GM23248 (cell line): Measurements from ENCODE around the gene ANKRD26. TPM values are rescaled to one million over a fixed set of nuclear protein-coding genes. Genes with fewer than 3 reads are reported as not detected.

Experiments
- DNase-seq: peaks from one replicate; pipeline ENCODE4 v3.0.0-alpha.2; 2015
- H2AFZ ChIP-seq: fragments of 200-600 bp; sonication (generic); 2 replicates; pipeline ENCODE4 v1.6.1; 2016; ENCODE audit warnings: antibody characterized with exemption
- H3F3A ChIP-seq: fragments of 200-600 bp; sonication (generic); 2 replicates; pipeline ENCODE4 v1.6.1; 2016; ENCODE audit warnings: mild to moderate bottlenecking, antibody characterized with exemption, mixed run types; ENCODE audit not compliant: insufficient read depth
- H3K27ac ChIP-seq: fragments of 200-600 bp; sonication (generic); 2 replicates; pipeline ENCODE4 v1.5.1; 2016; ENCODE audit warnings: mild to moderate bottlenecking
- H3K27me3 ChIP-seq: fragments of 200-600 bp; sonication (generic); replicated peaks from 2 replicates; pipeline ENCODE4 v1.6.1; 2016; ENCODE audit warnings: mild to moderate bottlenecking; ENCODE audit not compliant: insufficient read depth
- H3K36me3 ChIP-seq: fragments of 200-600 bp; sonication (generic); 2 replicates; pipeline ENCODE4 v1.6.1; 2016; ENCODE audit warnings: low read depth, mild to moderate bottlenecking
- H3K4me1 ChIP-seq: fragments of 200-600 bp; sonication (generic); 2 replicates; pipeline ENCODE4 v1.6.1; 2016; ENCODE audit warnings: mild to moderate bottlenecking; ENCODE audit not compliant: insufficient read depth
- H3K4me2 ChIP-seq: fragments of 200-600 bp; sonication (generic); one replicate; pipeline ENCODE4 v1.6.1; 2016; ENCODE audit warnings: mild to moderate bottlenecking; ENCODE audit not compliant: unreplicated experiment
- H3K4me3 ChIP-seq: fragments of 200-600 bp; sonication (generic); 2 replicates; pipeline ENCODE4 v1.5.1; 2016; ENCODE audit warnings: mild to moderate bottlenecking
- H3K79me2 ChIP-seq: fragments of 200-600 bp; sonication (generic); 2 replicates; pipeline ENCODE4 v1.6.1; 2016; ENCODE audit warnings: mild to moderate bottlenecking; ENCODE audit not compliant: insufficient read depth
- H3K9ac ChIP-seq: fragments of 200-600 bp; sonication (generic); 2 replicates; pipeline ENCODE4 v1.6.1; 2016; ENCODE audit warnings: mild to moderate bottlenecking
- H3K9me2 ChIP-seq: fragments of 200-600 bp; sonication (generic); 2 replicates; pipeline ENCODE4 v1.6.1; 2016; ENCODE audit warnings: mixed run types, mild to moderate bottlenecking, moderate library complexity; ENCODE audit not compliant: insufficient read depth
- H3K9me3 ChIP-seq: fragments of 200-600 bp; sonication (generic); one replicate; pipeline ENCODE4 v1.6.1; 2017; ENCODE audit warnings: low read depth
- H4K20me1 ChIP-seq: fragments of 200-600 bp; sonication (generic); 2 replicates; pipeline ENCODE4 v1.6.0; 2016; ENCODE audit not compliant: insufficient read depth
- EZH2 ChIP-seq: fragments of 200-600 bp; sonication (generic); IDR thresholded peaks from 2 replicates; pipeline ENCODE4 v1.6.1; 2018; ENCODE audit warnings: antibody characterized with exemption, mild to moderate bottlenecking; ENCODE audit not compliant: insufficient read depth, poor library complexity, severe bottlenecking
- EZH2phosphoT487 ChIP-seq: fragments of 200-600 bp; sonication (generic); IDR thresholded peaks from 2 replicates; pipeline ENCODE4 v1.6.1; 2018; ENCODE audit warnings: antibody characterized with exemption, moderate library complexity, mild to moderate bottlenecking, low read depth; ENCODE audit not compliant: insufficient read depth
- WGBS, 2 experiments: methylation state at CpG; one replicate each; pipeline ENCODE4 v1.1.6; 2015 to 2017; ENCODE audit warnings: low lambda C conversion rate in 2 of 2, low coverage in 1 of 2; ENCODE audit errors: missing lambda C conversion rate in 2 of 2; 5-methylcytosine and 5-hydroxymethylcytosine counted together
- in situ Hi-C: fragments of 300-500 bp; cut with MboI; formaldehyde crosslinking; loops from 2 replicates; pipeline ENCODE4 v1.15.0; 2020
- polyA plus RNA-seq: library from polyadenylated mRNA; unstranded; fragments of >200 nt; fragmentation: Nextera tagmentation; extraction: Ambion mirVana; gene quantifications from 2 replicates; pipeline ENCODE4 v1.2.1, GENCODE V29; 2016
- total RNA-seq: library from RNA; depleted of rRNA; stranded (reverse); fragments of >200 nt; shearing (Covaris generic); gene quantifications from 2 replicates; pipeline ENCODE4 v1.2.3, GENCODE V29; 2014

Gene ANKRD26
- total and polyA plus RNA-seq, 2 experiments from 2014 or later, result 4.8 to 5.4 TPM

DNA sequence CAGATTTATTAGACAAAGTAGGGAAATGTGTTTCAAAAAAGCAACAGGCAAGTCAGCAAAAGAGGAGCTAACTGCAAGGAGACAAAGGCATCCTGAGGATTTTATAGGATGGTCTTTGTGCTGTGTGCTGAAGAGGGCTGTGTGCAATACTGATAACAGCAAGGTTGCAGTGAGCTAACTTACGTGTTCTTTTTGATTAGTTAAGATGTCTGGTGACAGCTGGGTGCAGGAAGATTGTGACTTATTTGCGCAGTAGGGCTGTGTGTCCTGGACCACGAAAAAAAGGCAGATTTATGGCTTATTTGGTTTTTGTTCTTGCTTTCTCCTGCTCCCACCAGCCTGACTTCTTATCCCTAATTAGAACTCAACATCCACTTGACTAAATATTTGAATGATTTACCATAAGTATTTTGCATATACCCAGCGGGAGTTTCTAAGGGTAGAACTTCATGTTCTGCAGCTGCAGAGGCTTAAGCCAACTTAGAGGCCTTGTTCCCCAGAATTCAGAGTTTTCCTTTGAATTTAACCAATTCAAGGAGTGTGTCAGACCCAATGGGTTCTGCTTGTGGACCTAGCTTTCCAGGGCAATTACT is 119.0 kb downstream of the ANKRD26 start:
- no peaks in the 10 kb centered on the region for H3K9me3 ChIP-seq
- no peak for TF ChIP-seq EZH2phosphoT487
- no peak for TF ChIP-seq EZH2
- no peaks in the 10 kb centered on the region for H3K36me3 ChIP-seq
- H4K20me1 ChIP-seq, result no peaks in the 10 kb centered on the region
- WGBS, 2 experiments, result 73 to 76% methylated on average over 4 of the region's 4 CpGs
- no peaks in the 10 kb centered on the region for H3F3A ChIP-seq
- no peaks in the 10 kb centered on the region for H3K79me2 ChIP-seq
- H3K4me1 ChIP-seq, result no peaks in the 10 kb centered on the region
- no peak overlapping the region for H2AFZ ChIP-seq
- no peaks in the 10 kb centered on the region for H3K9me2 ChIP-seq
- H3K27ac ChIP-seq, result no peak overlapping the region
- DNase-seq, result no peak
- no peak overlapping the region for H3K4me3 ChIP-seq
- H3K9ac ChIP-seq, result no peak overlapping the region
- in situ Hi-C loops, result no loop called here
- H3K27me3 ChIP-seq, result no peaks in the 10 kb centered on the region
- H3K4me2 ChIP-seq, result no peak overlapping the region

DNA sequence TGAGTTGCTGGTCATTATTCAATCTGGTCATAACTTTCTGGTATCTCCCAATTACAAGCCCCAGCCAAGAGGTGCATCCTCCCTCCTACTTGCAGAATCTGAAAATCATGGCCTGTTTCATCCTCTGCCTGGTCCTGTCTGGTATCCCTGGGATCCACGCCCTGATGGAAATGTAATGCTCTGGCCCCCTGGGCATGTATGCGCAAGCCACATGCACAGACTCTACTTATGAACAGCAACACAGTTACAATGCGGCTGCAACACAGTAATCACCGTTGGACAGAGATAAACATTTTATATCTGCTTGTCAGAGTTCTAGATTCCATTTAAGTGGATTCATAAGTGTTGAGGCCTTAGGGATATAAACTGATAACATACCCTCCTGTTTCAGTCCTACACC is 121.8 kb downstream of the ANKRD26 start:
- no peaks in the 10 kb centered on the region for H3K9me3 ChIP-seq
- no peaks in the 10 kb centered on the region for H3F3A ChIP-seq
- no peaks in the 10 kb centered on the region for H4K20me1 ChIP-seq
- no peak for DNase-seq
- H3K27ac ChIP-seq, result no peak overlapping the region
- H3K4me1 ChIP-seq, result no peaks in the 10 kb centered on the region
- H3K9me2 ChIP-seq, result no peaks in the 10 kb centered on the region
- no peaks in the 10 kb centered on the region for H3K27me3 ChIP-seq
- no peak overlapping the region for H3K9ac ChIP-seq
- H3K4me3 ChIP-seq, result no peak overlapping the region
- no peaks in the 10 kb centered on the region for H3K79me2 ChIP-seq
- in situ Hi-C loops, result no loop called here
- no peak overlapping the region for H2AFZ ChIP-seq
- TF ChIP-seq EZH2phosphoT487, result no peak
- TF ChIP-seq EZH2, result no peak
- H3K4me2 ChIP-seq, result no peak overlapping the region
- 90 to 91% methylated on average over 4 of the region's 4 CpGs for WGBS, 2 experiments
- no peaks in the 10 kb centered on the region for H3K36me3 ChIP-seq

DNA sequence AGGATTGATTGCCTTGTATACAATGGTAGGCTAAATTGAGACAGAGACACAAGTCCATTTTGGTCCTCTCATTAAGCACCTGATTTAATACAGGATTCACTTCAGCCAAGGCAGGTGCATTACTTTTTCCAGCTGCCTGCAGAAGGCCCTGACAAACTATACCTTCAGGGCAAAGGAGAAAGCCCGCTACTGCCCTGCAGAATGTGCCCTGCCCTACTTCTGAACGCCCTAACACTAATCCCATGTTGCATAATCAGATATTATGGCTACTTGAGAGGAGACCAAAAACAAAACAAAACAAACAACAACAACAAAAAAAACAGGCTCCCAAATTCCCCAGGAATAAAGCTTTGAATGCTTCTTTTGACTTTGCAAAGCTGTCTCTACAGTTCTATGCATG is 122.7 kb downstream of the ANKRD26 start:
- Histone ChIP-seq H3K9me2 (no peaks in the 10 kb centered on the region), H3K9me3 (no peaks in the 10 kb centered on the region), H3F3A (no peaks in the 10 kb centered on the region), H3K9ac (no peak overlapping the region), H4K20me1 (no peaks in the 10 kb centered on the region), H3K4me1 (no peaks in the 10 kb centered on the region), H3K4me3 (no peak overlapping the region), H2AFZ (no peak overlapping the region), H3K4me2 (no peak overlapping the region), H3K27me3 (no peaks in the 10 kb centered on the region), H3K27ac (no peak overlapping the region), H3K79me2 (no peaks in the 10 kb centered on the region), H3K36me3 (no peaks in the 10 kb centered on the region)
- 59 to 64% methylated on average over 2 of the region's 2 CpGs for WGBS, 2 experiments
- DNase-seq, result no peak
- TF ChIP-seq EZH2, result no peak
- no peak for TF ChIP-seq EZH2phosphoT487
- in situ Hi-C loops, result no loop called here

DNA sequence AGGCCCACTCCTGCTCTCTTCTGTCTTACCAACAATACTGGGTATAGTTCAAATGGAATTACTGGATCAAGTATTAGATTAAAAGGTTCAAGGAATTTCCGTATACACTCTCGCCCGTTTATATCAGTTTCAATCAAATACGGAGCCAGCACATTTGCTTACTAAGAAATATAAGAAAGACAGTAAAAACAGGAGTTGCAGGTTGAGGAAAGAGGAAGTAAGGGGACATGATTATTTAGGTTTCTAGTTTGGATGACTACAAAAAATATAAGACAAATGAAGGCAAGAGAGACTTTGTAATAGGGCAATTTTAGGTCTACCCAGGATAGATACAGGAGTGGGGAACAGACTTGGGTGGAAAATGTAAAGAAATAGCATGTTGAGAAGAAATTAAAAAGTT is 129.6 kb downstream of the ANKRD26 start:
- TF ChIP-seq EZH2 (no peak), EZH2phosphoT487 (no peak)
- H3K27me3 ChIP-seq, result no peaks in the 10 kb centered on the region
- in situ Hi-C loops, result no loop called here
- no peak overlapping the region for H3K4me3 ChIP-seq
- H3K27ac ChIP-seq, result no peak overlapping the region
- DNase-seq, result no peak
- H3K79me2 ChIP-seq, result no peaks in the 10 kb centered on the region
- no peaks in the 10 kb centered on the region for H3K9me2 ChIP-seq
- no peak overlapping the region for H2AFZ ChIP-seq
- H3K4me1 ChIP-seq, result no peaks in the 10 kb centered on the region
- H3K4me2 ChIP-seq, result no peak overlapping the region
- H3F3A ChIP-seq, result no peaks in the 10 kb centered on the region
- no peak overlapping the region for H3K9ac ChIP-seq
- H3K36me3 ChIP-seq, result no peaks in the 10 kb centered on the region
- no peaks in the 10 kb centered on the region for H3K9me3 ChIP-seq
- no peaks in the 10 kb centered on the region for H4K20me1 ChIP-seq
- 95 to 96% methylated on average over 4 of the region's 4 CpGs for WGBS, 2 experiments
